HG03108 (cell line): Measurements from ENCODE around the gene RNF180.
"Not testable (repeated sequence)": the region's sequence is repeated elsewhere in the genome, so short reads cannot be mapped to it uniquely, and the experiment has no call there.

ENCODE experiments used
- ATAC-seq: cut with Tn5 transposase; IDR thresholded peaks from one replicate; pipeline ENCODE4 v1.9.1; 2021; ENCODE audit warnings: moderate library complexity; ENCODE audit not compliant: unreplicated experiment

RNF180 gene

DNA sequence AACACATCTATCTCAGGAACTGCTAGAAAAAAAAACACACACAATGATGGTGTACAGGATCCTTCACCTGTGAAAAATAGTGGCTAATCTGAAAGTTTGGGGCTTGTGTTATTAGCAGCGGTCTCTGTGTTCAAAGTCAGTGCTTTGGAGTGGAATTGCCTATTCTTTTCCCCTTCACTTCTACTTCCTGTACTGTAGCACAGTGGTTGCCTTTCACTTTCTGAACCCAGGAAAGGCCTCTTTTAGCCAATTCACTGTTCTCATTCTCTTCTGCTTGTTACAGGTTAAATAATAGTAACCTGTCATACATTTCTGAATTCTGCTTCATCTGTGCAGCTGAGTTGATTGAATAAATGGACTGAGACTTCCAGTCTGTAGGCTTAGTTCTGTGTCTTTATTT lies 178.9 kb downstream of the RNF180 start:
- ATAC-seq = no peak

DNA sequence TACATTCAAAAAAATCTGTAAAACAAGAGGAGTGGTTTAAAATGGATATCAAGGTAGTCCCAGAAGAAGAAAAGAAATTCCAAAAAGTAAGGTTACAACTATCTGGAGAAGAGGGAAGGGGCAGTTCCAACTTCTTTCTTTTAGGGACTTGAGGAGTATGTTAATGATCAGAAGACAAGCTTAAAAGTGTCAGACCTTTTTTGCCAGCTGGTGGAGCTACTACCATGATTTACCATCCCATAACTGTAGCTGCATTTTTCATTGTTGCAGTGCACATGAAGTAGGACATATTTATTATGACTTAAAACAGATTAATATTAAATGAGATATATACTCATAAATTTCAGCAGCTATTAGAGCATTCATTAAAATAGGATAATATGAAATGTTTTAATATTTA lies 181.7 kb downstream of the RNF180 start:
- ATAC-seq = no peak

DNA sequence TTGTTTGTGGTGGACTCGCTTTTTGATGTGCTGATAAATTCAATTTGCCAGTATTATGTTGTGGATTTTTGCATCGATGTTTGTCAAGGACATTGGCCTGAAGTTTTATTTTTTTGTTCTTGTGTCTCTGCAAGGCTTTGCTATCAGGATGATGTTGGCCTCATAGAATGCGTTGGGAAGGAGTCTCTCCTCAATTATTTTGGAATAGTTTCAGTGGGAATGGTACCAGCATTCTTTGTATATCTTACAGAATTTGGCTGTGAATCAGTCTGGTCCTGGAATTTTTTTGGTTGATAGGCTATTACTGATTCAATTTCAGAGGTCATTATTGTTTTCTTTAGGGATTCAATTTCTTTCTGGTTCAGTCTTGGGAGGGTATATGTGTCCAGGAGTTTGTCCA lies 198.8 kb downstream of the RNF180 start:
- ATAC-seq = no peak

DNA sequence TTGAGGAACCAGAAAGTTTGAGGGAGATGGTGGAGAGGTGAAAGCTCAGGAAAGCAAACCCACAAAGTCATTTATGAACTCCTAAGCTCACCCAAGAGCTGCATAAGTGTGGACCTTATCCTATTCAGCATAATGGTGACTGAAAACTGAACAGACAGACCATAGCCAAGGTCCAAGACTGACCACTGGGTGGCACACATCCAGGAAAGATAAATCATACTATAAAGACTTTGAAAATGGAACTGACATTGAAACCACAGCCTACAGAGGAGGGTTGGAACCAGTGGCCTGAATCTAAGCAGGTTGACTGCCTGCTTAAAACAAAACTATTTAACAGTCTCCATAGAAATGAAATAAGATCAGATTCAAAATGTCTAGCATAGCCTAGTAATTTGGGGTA lies 219.1 kb downstream of the RNF180 start:
- peak; percentile 62 for ATAC-seq

DNA sequence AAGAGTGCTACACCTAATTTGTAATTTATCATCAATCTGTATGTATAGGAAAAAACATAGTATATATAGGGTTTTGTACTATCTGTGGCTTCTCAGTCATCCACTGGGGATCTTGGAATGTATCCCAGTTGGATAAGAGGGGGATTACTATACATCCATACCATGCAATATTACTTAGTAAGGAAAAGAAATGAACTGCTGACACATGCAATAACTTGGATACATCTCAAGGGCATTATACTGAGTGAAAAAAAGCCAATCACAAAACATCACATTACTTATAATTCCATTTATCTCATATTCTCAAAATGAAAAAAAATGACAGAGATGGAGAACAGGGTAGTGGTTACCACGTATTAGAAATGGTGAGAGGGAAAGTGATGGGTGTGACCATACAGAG lies 231.9 kb downstream of the RNF180 start:
- ATAC-seq = no peak

DNA sequence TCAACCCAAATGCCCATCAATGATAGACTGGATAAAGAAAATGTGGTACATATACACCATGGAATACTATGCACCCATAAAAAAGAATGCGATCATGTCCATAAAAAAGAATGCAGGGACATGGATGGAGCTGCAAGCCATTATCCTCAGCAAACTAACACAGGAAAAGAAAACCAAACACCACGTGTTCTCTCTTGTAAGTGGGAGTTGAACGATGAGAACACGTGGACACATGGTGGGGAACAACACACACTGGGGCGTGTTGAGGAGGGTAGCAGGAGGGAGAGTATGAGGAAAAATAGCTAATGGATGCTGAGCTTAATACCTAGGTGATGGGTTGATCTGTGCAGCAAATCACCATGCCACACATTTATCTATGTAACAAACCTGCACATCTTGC lies 233.1 kb downstream of the RNF180 start:
- ATAC-seq = not testable (repeated sequence)

DNA sequence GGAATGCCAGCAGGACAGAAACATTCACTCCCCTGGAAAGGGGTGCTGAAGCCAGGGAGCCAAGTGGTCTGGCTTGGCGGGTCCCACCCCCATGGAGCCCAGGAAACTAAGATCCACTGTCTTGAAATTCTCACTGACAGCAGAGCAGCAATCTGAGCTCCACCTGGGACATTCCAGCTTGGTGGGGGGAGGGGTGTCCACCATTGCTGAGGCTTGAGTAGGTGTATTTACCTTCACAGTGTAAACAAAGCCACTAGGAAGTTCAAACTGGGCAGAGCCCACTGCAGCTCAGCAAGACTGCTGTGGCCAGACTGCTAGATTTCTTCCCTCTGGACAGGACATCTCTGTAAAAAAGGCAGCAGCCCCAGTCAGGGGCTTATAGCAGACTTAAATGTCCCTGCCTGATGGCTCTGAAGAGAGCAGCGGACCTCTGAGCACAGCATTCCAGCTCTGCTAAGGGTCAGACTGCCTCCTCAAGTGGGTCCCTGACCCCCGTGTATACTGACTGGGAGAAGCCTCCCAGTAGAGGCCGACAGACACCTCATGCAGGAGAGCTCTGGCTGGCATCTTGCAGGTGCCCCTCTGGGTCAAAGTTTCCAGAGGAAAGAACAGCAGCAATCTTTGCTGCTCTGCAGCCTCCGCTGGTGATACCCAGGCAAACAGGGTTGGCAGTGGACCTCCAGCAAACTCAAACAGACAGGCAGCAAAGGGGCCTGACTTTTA lies 241.6 kb downstream of the RNF180 start:
- not testable (repeated sequence) for ATAC-seq

DNA sequence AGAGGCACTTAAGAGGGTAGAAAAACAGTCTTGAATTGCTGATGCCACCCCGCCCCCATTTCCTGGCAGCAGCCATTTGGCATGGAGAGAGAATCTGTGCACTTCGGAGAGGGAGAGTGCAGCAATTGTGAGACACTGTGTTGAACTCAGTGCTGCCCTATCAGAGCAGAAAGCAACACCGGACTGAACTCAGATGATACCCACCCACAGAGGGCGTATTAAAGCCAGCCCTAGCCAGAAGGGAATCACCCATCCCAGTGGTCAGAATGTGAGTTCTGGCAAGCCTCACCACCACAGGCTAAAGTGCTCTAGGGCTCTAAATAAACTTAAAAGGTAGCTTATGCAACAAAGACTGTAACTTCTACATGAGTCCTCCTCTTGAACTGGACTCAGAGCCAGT lies 251.7 kb downstream of the RNF180 start:
- ATAC-seq = no peak

DNA sequence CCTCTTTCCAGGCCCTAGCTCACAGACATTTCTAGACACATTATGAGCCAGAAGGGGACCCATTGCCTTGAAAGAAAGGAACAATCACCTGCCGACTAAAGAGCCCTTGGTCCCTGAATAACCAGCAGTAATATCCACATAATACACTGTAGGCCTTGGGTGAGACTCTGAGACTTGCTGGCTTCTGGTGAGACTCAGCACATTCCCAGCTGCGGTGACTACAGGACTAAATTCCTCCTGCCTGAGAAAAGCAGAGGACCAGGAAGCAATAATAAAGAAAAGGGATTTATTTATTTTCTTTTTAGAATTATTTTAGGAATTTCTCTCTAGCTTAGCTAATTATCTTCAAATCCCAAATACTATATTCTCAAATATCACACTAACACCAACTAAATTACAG lies 252.4 kb downstream of the RNF180 start:
- ATAC-seq = no peak
